Astrocyte (in vitro differentiated cells and primary cell): ENCODE measurements around the gene OR10V1.

Experiments used
- CTCF ChIP-seq: IDR thresholded peaks from 2 replicates; pipeline ENCODE4 v1.5.1; 2011; ENCODE audit warnings: low read depth, mild to moderate bottlenecking, inconsistent platforms, low read length, moderate library complexity; ENCODE audit not compliant: insufficient read depth
- EZH2 ChIP-seq: IDR thresholded peaks from 2 replicates; pipeline ENCODE4 v1.6.1; 2012; ENCODE audit warnings: mild to moderate bottlenecking, low read length, inconsistent platforms; ENCODE audit not compliant: insufficient read depth

- no peak for TF ChIP-seq CTCF
- no peak for TF ChIP-seq EZH2
These were observed 17.4 kb upstream of the OR10V1 start for GRCh38 chr11:59730896-59731565.
